GM20000 (cell line): ENCODE results near the gene KCNK13.

Experiments
- DNase-seq: peaks from one replicate; pipeline ENCODE4 v3.0.0; 2012; ENCODE audit warnings: low spot score
- TF ChIP-seq, protein P1 (sequence below): IDR thresholded peaks from 2 replicates; pipeline ENCODE4 v1.5.1; 2012; ENCODE audit warnings: mild to moderate bottlenecking, control low read depth; ENCODE audit errors: extremely low read depth, missing control alignments

The KCNK13 gene

DNA sequence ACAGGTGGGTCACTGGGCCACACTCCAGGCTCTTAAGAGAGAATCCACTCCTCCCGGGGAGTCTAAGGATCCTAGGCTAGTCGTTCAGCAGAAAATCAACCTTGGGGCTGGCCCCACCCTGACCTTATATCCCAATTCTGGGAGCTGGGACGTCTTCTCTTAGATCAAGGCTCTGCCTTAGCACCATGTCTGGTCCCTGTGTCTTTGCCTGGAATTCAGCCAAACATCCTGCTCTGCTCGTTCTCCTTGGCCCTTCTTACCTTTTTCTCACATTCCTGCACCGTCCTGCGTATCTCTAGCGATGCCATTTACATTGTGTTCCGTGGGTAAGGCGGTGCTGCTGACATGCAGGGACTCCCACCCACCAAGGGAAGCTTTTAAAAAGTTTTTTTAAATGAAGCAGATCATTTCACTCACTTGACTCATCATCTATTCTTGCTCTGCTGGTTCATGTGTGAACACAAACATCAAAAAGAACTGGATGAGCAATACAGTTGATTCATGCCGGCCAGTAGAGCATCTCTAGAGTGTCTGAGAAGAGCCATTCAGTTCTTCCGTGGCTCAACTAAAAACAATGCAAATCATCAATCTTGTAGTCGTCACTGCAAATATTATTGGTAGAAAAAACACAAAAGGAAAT, 50.2 kb downstream of the KCNK13 start:
- DNase-seq: no peak
- TF ChIP-seq, protein P1, sequence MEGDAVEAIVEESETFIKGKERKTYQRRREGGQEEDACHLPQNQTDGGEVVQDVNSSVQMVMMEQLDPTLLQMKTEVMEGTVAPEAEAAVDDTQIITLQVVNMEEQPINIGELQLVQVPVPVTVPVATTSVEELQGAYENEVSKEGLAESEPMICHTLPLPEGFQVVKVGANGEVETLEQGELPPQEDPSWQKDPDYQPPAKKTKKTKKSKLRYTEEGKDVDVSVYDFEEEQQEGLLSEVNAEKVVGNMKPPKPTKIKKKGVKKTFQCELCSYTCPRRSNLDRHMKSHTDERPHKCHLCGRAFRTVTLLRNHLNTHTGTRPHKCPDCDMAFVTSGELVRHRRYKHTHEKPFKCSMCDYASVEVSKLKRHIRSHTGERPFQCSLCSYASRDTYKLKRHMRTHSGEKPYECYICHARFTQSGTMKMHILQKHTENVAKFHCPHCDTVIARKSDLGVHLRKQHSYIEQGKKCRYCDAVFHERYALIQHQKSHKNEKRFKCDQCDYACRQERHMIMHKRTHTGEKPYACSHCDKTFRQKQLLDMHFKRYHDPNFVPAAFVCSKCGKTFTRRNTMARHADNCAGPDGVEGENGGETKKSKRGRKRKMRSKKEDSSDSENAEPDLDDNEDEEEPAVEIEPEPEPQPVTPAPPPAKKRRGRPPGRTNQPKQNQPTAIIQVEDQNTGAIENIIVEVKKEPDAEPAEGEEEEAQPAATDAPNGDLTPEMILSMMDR: no peak

DNA sequence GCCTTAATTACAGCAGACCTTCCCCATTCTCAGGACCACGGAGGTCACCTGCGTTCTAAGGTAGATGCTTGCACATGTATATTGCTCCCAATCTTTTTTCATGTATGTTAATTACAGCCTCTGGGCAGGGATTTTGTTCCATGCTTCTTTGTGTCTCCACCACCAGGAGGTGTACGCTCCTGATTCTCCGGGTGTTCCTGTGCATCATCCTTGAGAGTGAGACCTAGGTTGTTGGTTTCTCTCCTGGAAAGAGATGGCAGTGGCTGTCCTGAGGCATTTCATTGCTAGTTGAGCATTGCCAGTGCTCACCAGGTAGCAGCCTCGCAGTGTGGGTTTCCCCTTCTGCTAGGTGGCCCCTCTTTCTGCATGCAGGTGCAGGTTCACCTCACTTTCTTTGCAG, 52.8 kb downstream of the KCNK13 start:
- no peak for DNase-seq
- TF ChIP-seq, protein P1: no peak

DNA sequence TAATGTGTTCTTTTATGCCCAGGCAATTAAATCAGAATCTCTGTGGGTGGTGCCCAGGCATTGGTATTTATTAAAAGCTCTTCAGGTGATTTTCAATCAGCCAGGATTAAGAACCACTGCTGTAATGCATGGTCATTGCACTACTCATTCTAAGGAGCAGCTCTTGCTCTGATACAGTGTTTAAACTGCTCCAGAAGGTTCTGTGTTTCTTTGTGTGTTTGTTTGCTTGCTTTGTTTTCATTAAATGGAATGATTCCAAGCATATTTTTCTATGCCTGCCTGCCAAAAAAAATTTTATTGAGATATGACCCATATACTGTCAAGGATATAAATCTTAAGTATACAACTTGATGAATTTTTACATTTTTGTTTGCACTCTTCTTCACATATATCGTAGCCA, 54.0 kb downstream of the KCNK13 start:
- DNase-seq: no peak

DNA sequence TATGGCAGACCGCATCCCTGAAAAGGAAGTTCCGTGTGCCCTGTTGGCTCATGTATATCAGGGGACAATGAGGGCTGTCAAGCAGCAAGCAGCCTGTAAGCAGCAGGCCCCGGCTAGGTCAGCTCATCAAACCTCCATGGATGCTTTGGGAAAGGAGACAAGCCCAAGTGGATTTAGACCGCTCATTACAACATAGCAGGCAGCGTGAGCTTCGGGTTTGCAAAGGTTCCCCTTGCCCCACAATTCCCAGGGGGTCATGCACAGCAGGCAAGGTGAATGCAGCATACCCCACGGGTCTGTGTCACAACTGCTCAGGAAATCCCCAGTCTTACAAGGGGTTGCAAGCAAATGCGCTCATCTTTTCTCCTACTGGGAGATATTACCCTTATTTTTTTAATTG, 54.6 kb downstream of the KCNK13 start:
- TF ChIP-seq, protein P1: no peak
- no peak for DNase-seq

More for the DNA sequence above, 54.0 kb downstream of the KCNK13 start:
- TF ChIP-seq, protein P1: no peak

DNA sequence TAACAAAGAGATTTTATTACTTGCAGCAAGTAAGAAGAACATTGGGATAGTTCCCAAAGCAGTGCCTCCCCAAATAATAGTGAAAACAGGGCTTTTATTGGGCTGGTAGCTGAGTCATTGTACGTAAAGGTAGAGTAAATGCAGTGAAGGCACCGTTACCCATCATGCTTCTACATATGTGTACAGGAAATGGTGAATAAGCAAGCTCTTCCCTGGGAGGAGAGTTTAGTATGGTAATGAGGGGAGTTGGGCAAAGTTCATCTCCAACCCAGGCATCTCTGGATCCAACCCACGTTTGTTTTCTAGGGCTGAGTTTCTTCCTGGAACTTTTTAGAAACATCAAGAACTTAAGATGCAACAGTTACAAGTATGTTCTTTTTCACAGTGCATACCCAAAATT, 56.2 kb downstream of the KCNK13 start:
- no peak for DNase-seq
- TF ChIP-seq, protein P1: no peak

DNA sequence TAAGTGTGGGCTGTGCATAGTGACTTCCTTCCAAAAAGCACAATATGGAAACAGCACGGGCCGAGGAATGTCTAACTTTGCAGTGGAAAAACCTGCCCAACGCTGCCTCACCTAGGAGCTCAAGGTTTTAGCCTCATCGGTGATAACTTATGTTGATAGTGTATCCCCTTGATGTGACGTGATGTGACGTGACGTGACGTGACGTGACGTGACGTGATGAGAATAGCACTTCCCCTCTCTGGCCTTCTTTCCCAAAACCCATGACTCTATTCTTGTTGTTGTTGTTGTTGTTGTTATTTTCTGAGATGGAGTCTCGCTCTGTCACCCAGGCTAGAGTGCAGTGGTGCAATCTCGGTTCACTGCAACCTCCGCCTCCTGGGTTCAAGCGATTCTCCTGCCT, 64.5 kb downstream of the KCNK13 start:
- TF ChIP-seq, protein P1: no peak
- DNase-seq: no peak

DNA sequence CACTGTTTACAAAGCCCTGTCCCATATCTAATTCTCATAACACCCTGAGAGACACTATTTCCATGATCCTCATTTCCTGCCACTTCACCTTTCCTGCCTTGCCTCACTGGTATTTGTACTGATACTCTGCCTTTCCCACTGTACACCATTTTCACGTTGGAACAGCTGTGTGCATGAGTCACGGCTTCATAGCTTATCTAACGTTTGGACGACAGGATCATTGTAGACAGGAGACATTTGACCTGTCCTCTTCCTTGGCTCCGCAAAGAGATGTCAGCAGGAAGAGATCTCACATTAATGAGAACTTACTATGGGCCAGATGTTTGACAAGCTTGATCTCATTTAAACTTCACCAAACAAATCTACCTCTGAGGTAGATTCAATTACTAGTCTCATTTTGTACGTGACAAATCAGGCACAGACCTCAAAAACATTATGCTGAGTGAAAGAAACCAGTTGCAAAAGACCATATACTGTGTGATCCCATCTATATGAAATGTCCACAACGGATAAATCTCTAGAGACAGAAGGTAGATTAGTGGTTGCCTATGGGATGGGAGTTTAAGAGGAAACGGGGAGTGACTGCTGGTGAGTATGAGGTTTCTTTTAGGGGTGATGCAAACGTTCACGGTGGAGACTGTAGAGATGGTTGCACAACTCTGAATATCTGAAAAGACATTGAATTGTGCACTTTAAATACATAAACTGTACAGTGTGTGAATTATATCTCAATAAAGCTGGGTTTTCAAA, 71.2 kb downstream of the KCNK13 start:
- DNase-seq: no peak

More for the DNA sequence above, 71.2 kb downstream of the KCNK13 start:
- TF ChIP-seq, protein P1: no peak
